NCI-H1092 treated with DMSO at 0.1 percent for 48 hours (cell line): Measurements from ENCODE around the gene PHRF1.

Experiments used
- DNase-seq: peaks from one replicate; lab custom pipeline; 2025; lab: John Stamatoyannopoulos, UW

Gene PHRF1

GRCh38 chr11:656866-657265 is 80.6 kb downstream of the PHRF1 start:
- DNase-seq: no peak

- DNase-seq: no peak
Measured at GRCh38 chr11:657691-658126, 81.4 kb downstream of the PHRF1 start.

GRCh38 chr11:659532-660085 is 83.3 kb downstream of the PHRF1 start:
- no peak for DNase-seq

GRCh38 chr11:660281-660680 is 84.0 kb downstream of the PHRF1 start:
- DNase-seq: no peak

GRCh38 chr11:660681-661444 is 84.6 kb downstream of the PHRF1 start:
- no peak for DNase-seq
